ENCODE results near the gene KCTD19.

The KCTD19 gene

GRCh38 chr16:67282447-67282805, 44.1 kb downstream of the KCTD19 start:
- DNase-seq: no peak

GRCh38 chr16:67281536-67282446, 44.8 kb downstream of the KCTD19 start:
- no peak for DNase-seq

GRCh38 chr16:67280090-67281015, 46.2 kb downstream of the KCTD19 start:
- no peak for DNase-seq

- peak; percentile 72 for DNase-seq
Measured at GRCh38 chr16:67279296-67280089, 47.0 kb downstream of the KCTD19 start, which contains the start of gene PLEKHG4. Gene PLEKHG4, plus strand, starts transcription at chr16:67279532. Its CDS starts 513 bp downstream, at chr16:67280045.

GRCh38 chr16:67278773-67279295, 47.7 kb downstream of the KCTD19 start:
- DNase-seq: peak; percentile 32

DNA sequence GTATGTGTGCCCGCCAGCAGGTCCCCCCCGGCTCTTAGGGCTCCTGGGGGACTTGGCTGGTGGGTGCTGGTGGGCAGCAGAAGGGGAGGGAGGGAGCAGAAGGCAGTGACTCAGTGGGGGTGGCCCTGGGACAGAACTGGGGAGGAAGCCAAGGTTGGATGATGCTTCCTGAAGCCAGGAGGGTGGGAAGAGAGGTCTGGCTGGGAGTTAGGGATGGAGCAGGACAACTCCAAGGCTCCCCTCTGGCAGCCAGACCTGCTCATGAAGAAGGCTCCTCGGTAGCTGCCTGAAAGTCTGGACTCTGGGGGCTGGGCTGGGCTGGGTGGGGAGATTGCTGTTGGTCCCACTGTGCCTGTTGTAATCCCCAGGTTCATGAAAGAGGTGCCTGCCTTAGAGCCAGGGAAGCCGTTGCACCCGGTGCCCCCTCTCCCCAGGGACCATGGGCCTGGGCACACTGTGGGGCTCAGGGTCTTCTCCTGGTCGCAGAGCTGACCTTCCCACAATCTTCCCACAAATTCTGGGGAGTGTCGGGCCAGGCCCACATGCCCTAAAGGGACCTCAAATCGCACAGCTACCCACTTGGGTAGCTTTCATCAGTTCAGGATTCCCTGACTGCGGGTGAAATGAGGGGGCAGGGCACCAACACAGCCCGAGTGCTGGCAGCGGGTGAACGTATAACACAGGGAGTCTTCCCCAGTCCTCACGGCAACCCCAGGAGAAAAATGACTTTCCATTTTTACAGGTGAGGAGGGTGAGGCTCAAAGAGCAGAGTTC, 48.4 kb downstream of the KCTD19 start:
- DNase-seq: no peak

GRCh38 chr16:67277294-67277998, 49.1 kb downstream of the KCTD19 start:
- DNase-seq: no peak

- DNase-seq: no peak
Measured at GRCh38 chr16:67275321-67275720, 51.2 kb downstream of the KCTD19 start.

DNA sequence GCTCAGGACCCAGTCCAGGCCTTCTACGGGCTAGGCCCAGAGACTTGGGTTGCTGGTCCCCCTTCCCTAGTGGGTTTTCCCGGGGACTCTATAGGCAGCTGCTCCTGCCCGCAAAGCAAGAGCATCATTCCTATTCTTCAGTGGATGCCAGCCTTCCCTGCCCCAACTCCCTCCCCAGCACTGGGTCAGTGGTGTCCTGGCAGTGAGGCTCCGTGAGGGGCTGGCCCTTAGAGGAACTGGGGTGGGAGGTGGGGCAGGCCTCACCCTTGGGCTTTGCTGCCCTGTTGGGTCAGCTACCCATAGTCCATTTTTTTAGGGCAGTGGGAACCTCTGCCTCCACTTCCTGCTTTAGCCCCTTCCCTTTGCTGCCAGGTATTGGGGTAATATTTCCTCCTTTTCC, 55.1 kb downstream of the KCTD19 start:
- no peak for DNase-seq

GRCh38 chr16:67270931-67271338, 55.6 kb downstream of the KCTD19 start:
- DNase-seq: no peak

GRCh38 chr16:67269766-67270165, 56.8 kb downstream of the KCTD19 start:
- no peak for DNase-seq

GRCh38 chr16:67268136-67268579, 58.4 kb downstream of the KCTD19 start:
- DNase-seq: no peak

- no peak for DNase-seq
Measured at GRCh38 chr16:67265834-67266233, 60.7 kb downstream of the KCTD19 start.

GRCh38 chr16:67264866-67265265, 61.7 kb downstream of the KCTD19 start:
- no peak for DNase-seq

GRCh38 chr16:67264277-67264676, 62.3 kb downstream of the KCTD19 start:
- no peak for DNase-seq

DNA sequence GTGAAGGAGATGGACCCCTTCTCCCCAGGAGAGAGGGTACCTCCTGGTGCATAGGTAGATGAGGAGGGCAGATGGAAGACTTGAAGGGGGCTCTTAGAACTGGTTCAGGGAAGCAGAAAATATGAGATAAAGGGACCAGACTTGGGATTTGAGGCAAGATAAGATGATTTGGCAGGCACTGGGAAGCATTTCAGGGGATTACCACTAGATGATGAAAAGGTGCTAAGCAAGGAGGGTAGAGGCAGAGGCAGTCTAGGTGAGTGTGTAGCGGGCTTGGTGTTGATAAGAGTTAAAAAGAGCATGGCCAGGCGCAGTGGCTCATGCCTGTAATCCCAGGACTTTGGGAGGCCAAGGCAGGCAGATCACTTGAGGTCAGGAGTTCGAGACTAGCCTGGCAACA, 63.3 kb downstream of the KCTD19 start:
- no peak for DNase-seq

DNA sequence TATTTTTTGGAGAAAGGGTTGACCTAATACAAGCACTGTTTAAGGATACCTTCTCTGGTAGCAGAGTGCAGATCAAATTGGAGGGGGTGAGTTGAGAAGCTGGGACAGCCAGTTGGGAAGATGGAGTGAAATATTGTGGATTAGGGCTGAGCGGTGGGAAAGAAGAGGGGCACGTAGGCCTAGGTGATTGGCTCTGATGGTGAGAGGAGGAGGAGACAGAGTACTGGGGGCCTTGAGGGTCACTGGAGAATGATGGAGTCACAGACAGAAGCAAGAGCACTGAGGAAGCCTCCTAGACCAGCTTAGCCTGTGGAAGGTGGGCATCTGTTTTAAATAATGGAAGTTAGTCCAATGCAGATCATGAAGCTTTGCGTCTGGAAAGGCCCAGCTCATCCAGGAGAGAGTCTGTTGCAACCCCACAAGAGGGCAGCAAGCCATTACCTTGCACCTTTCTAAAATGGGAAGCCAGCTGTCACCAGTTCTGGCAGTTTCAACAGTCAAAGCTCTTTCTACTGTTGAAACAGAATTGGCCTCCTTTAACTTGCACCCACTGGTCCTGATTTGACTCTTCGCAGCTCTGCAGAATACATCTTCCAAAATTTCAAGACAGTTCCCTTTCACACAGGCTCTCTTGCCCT, 66.0 kb downstream of the KCTD19 start:
- DNase-seq: no peak

- no peak for DNase-seq
Measured at GRCh38 chr16:67259705-67260104, 66.8 kb downstream of the KCTD19 start.

DNA sequence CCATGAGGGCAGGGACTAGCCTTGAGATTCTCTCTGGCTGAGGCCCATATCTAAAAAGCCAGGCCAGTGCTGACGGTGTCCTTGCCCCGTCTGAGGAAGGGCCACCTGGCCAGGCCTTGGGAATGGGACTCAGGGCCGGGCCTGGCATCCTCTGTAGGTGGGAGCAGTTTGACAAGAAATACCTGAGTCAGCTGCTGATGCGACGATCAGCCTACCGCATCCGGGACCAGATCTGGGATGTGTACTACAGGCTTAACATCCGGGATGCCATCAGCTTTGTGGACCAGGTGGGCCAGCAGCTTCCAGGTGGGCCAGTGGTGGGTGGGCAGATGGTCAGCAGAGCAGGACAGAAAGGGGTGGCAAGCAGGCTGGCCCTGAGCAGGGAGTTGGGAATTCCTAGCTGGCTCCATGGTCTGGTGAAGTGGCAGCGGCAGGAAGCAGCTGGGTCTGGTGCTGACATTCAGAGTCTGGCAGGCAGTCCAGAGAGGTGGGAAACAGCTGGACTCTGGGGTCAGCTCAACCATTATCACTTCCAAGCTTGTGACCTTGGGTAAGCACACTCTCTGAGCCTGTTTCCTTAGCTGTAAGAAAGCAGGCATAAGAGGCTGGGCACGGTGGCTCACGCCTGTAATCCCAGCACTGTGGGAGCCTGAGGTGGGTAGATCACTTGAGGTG, 68.2 kb downstream of the KCTD19 start:
- no peak for DNase-seq
